ENCODE measurements around the gene RMI2.

RMI2 gene

GRCh38 chr16:11310997-11311561 lies 34.2 kb upstream of the RMI2 start:
- DNase-seq, result no peak

DNA sequence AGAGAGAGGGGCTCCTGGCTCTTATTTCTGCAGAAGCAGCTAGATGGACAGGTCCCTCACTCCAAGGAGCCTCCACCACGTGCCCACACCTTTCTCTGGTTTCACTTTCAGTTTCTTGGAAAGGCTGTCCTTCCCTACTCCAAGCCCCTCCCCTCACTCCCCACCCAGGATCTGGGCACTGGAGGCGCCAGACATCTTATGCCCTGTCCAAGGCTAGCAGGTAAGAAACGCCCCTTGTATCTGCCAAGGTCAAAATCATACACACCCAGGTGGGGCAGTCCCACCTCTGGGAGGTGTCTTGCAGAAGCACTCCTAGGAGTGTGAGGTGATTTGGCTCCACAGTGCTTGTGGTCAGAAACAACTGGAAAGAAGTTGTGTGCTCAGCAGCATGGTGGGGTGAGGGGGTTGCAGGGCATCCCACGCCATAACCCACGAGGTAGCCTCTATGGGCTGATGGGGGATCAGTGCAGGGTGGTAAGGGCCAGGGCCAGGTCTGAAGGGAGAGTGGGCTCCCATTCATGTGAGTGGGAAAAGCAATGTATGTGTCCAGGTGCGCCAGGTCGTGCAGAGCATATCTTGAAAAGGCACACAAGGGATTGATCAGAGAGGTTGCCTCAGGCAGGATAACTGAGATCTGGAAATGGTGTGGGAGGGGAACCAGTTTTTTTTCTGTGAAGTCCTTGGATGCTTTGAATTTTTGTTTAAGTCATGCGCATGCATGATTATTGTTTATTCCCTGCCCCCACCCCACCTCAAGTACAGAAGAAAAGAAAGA lies 32.4 kb upstream of the RMI2 start:
- DNase-seq, result peak; percentile 8

DNA sequence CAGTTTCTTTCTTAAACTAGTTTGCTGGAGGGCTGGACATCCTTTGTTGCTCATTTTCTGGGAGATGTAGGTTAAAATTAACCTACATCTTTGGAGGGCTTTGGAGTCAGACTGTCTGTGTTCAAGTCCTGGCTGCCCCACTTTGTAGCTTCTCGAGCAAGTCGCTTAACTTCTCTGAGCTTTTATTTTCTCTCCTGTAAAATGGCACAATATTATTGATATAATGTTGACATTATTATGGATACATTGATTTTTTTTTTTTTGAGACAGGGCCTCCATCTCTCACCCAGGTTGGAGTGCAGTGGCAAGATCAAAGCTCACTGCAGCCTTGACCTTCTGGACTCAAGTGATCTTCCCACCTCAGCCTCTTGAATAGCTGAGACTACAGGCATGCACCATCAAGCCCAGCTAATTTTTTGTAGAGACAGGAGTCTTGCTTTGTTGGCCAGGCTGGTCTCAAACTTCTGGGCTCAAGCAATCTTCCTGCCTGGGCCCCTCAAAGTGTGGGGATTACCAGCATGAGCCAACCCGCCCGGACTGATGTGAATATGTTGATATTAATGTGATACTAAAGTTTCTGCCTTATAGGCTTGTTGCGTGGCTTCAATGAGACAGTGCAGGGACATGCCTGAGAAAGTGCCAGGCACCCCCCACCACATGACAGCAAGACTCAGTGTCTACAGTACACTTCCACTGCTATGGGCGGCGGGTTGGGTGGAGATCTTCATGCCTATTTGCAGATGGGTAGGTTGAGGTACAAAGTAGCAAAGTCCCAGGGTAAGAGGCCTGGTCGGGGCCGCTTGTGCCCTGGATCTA lies 31.6 kb upstream of the RMI2 start:
- peak; percentile 2 for DNase-seq

DNA sequence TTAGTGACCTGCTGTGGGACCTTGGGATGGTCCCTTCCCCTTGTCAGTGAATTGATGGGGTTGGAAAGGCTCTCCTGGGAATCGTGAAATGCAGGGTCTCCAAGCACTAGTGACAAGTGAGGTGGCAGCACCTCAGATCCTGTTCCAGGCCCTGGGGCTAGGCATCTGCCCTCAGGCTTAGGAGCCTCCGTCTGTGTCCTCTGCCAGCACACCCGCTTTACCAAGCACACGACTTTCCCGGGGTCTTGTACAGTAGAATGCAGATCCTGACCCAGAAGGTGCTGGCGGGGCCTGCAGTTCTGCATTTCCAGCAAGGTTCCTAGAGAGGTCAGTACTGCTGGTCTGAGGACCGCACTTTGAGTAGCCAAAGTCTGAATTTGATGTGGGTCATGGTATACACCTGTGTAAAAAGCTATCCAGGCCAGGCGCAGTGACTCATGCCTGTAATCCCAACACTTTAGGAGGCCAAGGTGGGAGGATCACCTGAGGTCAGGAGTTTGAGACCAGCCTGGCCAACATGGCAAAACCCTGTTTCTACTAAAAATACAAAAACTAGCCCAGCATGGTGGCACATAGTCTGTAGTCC lies 30.9 kb upstream of the RMI2 start:
- no peak for DNase-seq

- no peak for DNase-seq
These were observed 29.7 kb upstream of the RMI2 start for GRCh38 chr16:11315510-11315909.

DNA sequence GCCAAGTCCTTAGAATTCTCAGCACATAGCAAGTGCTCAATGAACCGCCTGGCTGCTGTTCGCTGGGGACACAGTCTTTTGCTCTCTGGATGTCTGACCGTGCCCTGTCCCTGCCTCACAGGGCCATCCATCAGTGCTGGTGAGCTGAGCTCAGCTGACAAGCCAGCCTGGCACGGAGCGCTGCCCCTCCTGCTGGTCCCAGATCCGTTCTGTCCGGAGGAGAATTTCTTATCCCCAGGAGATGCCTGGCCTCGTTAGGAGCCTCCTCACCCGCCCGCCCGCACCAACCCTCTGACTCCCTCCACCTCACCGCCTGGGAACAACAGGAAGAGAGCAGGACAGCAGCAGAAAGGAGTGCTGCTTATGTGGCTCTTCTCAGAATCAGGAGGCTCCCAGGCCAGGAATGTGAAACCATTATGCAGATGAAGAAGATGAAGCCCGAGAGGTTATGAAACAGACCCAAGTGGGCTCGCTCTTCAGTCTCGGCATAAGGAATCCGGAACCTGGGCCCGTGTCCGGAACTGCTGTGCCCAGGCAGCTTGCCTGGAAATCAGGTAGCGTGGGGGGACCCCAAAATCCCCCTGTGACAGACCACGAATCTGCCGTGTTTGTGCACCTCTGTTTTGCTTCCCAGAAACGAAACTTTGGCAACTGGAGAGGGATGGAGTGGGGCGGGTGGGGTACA lies 28.8 kb upstream of the RMI2 start:
- no peak for DNase-seq

DNA sequence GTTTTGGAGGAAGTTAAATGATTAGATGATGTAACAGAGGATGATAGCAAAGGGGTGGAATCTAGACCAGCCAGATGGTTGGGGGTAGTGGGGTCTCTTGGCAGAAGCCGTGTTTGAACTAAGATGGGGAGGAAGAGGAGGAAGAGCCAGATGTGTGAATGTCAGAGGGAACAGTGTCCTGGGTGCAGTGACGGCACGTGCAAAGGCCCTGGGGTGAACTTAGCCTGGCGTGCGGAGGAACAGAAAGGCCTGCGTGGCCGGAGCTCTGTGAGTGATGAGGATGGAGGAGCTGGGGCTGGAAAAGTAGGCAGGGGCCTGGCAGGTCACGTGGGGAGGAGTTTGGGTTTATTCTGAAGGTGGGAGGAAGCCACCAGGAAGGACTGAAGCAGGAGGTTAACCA lies 26.4 kb upstream of the RMI2 start:
- no peak for DNase-seq

- no peak for DNase-seq
These were observed 25.6 kb upstream of the RMI2 start for GRCh38 chr16:11319529-11320146.

DNA sequence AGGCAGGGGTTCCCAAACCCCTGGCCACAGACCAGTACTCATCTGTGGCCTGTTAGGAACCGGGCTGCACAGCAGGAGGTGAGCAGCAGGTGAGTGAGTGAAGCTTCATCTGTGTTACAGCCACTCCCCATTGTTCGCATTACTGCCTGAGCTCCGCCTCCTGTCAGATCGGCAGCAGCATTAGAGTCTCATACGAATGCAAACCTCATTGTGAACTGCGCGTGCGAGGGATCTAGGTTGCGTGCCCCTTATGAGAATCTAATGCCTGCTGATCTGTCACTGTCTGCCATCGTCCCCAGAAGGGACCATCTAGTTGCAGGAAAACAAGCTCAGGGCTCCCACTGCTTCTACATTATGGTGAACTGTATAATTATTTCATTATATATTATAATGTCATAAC lies 25.1 kb upstream of the RMI2 start:
- DNase-seq, result no peak

GRCh38 chr16:11321662-11322061 lies 23.6 kb upstream of the RMI2 start:
- no peak for DNase-seq

DNA sequence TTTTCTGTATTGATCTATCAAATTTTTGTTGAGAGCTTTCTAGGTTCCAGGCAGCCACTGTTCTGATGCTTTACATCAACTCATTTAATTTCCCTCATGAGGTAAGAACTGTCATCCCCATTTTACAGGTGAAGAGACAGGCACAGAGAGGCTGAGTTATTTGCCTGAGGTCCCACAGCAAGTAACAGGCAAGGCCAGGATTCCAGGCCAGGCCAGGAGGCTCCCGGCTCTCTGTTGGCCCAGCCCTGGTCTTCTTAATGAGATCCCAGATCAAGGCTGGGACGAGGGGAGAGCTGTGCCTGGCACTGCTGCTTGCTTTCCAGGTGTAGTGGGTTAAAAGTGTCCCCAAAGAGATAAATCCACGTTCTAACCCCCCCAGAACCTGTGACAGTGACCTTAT lies 22.4 kb upstream of the RMI2 start:
- no peak for DNase-seq

DNA sequence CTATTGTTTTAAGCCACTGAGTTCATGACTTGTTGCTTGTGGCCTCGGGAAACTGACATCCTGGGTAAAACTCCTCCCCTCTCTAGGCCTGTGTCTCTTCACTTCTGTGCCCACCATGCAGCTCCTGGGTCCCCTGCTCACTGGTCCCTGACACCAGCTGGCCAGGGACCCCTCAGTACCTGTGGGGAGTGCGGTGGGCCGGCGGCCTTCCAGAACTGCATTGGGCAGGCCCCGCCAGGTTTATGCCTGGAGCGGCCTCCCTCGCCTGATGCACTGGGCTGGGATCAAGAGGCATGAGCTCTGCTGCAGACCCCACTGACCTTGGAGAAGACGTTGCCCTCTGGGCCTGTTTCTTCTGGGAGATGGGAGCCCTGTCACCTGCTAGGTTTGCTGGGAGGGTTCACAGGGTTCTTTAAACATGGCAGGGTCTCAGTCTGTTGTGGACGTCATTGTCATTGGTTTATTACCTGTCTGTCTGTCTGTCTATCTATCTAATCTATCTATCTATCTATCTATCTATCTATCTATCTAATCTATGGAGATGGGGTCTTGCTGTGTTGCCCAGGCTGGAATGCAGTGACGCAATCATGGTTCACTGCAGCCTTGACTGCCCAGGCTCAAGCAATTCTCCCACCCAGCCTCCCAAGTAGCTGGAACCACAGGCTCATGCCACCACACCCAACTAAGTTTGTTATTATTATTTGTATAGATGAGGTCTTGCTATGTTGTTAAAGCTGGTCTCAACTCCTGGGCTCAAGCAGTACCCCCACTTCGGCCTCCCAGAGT lies 21.5 kb upstream of the RMI2 start:
- DNase-seq, result no peak

GRCh38 chr16:11325404-11326083 lies 19.7 kb upstream of the RMI2 start:
- no peak for DNase-seq

DNA sequence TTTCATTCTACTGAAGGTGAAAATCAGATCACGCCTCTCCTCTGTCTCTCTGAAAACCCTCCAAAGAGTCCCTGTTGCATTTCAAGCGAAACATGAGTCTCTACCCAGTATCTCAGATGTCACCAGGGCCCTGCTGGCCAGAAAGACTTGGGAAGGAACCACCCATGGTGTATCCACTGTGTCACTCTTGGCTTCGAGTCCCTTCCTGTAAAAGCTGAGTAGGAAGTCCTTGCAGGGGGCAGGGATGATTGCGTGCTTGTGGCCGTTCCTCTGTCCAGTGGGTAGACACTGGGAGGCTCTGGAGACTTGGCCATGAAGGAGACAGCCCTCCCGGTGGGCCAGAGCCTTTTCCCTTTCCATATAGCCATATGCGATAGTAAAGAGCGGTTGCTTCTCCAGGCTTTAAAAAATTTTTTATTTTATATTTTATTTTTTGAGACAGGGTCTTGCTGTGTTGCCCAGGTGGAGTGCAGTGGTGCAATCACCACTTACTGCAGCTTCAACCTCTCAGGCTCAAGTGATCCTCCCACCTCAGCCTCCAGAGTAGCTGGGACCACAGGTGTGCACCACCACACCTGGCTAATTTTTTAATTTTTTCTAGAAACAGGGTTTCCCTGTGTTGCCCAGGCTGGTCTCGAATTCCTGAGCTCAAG lies 19.0 kb upstream of the RMI2 start:
- DNase-seq, result no peak

GRCh38 chr16:11326737-11327276 lies 18.5 kb upstream of the RMI2 start:
- DNase-seq, result no peak

- no peak for DNase-seq
These were observed 17.7 kb upstream of the RMI2 start for GRCh38 chr16:11327277-11328171.

GRCh38 chr16:11328172-11329070 lies 16.8 kb upstream of the RMI2 start:
- peak; percentile 50 for DNase-seq

- no peak for DNase-seq
These were observed 16.2 kb upstream of the RMI2 start for GRCh38 chr16:11329071-11329491.

All from NK-92 treated with Interleukin-12 subunit alpha and Interleukin-12 subunit beta, amount 100 ng/mL, for 24 hours (cell line).